GM12801 (cell line): Measurements from ENCODE around the gene CGGBP1.

Source experiments
- TF ChIP-seq, protein P1 (sequence below): IDR thresholded peaks from one replicate; pipeline ENCODE4 v1.5.1; 2011; ENCODE audit warnings: control low read depth; ENCODE audit not compliant: insufficient read length; ENCODE audit errors: extremely low read depth

CGGBP1 gene

GRCh38 chr3:88002448-88002847, 56.4 kb downstream of the CGGBP1 start:
- TF ChIP-seq, protein P1, sequence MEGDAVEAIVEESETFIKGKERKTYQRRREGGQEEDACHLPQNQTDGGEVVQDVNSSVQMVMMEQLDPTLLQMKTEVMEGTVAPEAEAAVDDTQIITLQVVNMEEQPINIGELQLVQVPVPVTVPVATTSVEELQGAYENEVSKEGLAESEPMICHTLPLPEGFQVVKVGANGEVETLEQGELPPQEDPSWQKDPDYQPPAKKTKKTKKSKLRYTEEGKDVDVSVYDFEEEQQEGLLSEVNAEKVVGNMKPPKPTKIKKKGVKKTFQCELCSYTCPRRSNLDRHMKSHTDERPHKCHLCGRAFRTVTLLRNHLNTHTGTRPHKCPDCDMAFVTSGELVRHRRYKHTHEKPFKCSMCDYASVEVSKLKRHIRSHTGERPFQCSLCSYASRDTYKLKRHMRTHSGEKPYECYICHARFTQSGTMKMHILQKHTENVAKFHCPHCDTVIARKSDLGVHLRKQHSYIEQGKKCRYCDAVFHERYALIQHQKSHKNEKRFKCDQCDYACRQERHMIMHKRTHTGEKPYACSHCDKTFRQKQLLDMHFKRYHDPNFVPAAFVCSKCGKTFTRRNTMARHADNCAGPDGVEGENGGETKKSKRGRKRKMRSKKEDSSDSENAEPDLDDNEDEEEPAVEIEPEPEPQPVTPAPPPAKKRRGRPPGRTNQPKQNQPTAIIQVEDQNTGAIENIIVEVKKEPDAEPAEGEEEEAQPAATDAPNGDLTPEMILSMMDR, result no peak
